Measurements from ENCODE around the gene CNTFR. TPM values are rescaled to one million over a fixed set of nuclear protein-coding genes. Genes with fewer than 3 reads are reported as not detected.

CNTFR gene
- total and polyA plus RNA-seq, 5 donors from 2014 or later = not detected

DNA sequence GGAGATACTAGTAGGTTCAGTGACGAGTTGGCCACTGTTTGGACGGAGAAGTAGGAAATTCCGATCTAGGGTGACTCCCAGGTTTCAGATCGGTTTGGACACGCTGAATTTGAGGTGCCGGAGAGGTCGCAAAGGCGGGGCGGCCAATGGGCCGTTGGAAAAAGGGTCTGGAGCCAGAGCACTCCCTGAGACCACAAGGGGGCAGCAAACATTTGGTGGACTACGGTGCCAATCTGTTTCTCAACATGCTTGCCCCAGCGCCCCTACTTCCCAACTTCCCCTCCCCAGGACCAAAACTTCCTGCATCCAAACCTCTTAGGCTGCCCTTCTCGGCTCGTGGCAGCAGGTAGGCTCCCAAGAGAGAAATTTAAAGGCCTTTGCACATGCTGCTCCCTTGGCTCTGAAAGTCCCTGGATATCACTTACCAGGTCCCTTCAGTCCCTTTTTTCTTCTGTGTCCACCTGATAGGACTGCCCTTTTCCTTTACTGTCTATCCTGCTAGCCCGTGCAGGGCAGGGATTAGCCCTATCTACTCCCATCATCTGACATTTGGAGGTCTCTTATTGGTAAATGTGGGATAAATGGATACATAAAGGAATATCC is 23.4 kb upstream of the CNTFR start:
- Mint-ChIP-seq H3K27me3 (peaks cover 7% of the 10 kb centered on the region), H3K27ac (peak overlapping the region; percentile 87 to 95 (median 91)), H3K9me3 (no peaks in the 10 kb centered on the region), H3K4me1 (peaks cover 0 to 29% (median 26%) of the 10 kb centered on the region in 4 donors), H3K36me3 (peaks cover 21% of the 10 kb centered on the region), H3K4me3 (peak overlapping the region; percentile 91 to 99 (median 91))
- peaks cover 24% of the 10 kb centered on the region for H3K4me1 ChIP-seq (ENCODE audit: control insufficient read depth, insufficient read depth, low read length, poor library complexity, severe bottlenecking)
- DNase-seq = peak; percentile 60 to 75 (median 66)
- ATAC-seq (ENCODE audit: low read depth in 2 of 2) = peak; percentile 30 to 41
- H3K27me3 ChIP-seq (ENCODE audit: control insufficient read depth, insufficient read depth, low read length) = no peaks in the 10 kb centered on the region
- peaks cover 30% of the 10 kb centered on the region for H3K36me3 ChIP-seq (ENCODE audit: control insufficient read depth, insufficient read depth, low read length)
- peak overlapping the region; percentile 77 for H3K4me3 ChIP-seq (ENCODE audit: low read depth, low read length)
- H3K9me3 ChIP-seq (ENCODE audit: control insufficient read depth in 2 of 2, low read length in 2 of 2) = no peaks in the 10 kb centered on the region
- peak overlapping the region; percentile 80 for H3K27ac ChIP-seq (ENCODE audit: insufficient read depth, low read length, poor library complexity, severe bottlenecking)

DNA sequence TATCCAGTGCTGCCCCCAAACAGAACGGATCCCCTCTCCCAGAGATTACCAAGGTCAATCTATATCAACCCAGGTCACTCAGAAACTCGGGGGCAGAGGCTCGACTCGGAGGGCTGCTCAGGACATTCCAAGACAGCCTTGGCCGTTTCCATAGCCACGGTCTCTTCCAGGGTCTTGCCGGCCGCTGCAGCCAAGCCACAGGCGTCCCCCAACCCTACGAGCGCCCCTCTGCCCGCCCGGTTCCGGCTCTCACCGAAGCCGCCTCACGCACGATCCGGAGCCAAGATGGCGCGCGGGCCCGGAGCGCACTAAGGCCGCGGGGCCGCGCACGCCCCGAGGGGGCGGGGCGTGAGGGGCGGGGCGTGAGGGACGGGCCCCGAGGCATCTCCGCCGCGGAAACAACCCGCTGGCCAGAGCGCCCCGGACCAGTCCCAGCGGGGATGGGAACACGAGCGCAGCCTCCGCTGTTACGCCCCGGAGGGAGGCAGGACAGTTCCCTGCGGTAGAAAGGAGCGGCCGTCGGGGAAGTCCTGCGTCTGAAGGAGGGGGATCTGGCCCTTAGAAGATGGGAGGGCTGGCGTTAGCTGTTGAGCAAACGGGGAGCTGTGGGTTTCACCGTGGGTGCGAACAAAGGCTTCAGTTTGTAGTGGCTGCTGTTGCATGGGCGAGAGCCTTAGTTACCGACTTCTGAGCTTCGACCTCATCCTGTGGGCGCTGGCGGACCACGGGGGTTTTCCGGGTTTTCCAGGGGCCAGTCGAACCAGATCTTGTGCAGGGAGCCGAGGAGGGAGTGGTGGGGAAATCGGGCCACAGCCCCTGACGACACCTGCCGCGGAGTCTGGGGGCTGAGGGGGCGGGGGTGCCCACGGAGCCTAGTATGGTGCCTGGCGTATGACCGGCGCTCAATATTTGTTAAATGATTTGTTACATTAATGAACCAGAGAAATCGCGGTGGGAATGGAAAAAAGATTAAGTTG is 22.6 kb upstream of the CNTFR start, which contains the start of gene RPP25L:
Gene RPP25L, minus strand, starts transcription at position 287 of the 977 bp plus-strand sequence. CDS start 801 bp downstream, outside the sequence.
- peak within 1 kb of the TSS; percentile 80 for H3K27ac ChIP-seq (ENCODE audit: insufficient read depth, low read length, poor library complexity, severe bottlenecking)
- H3K4me1 ChIP-seq (ENCODE audit: control insufficient read depth, insufficient read depth, low read length, poor library complexity, severe bottlenecking) = peaks cover 24% of the 10 kb centered on the region
- H3K4me3 Mint-ChIP-seq = peak within 1 kb of the TSS; percentile 91 to 99 (median 91)
- H3K9me3 ChIP-seq (ENCODE audit: control insufficient read depth in 2 of 2, low read length in 2 of 2) = no peaks in the 10 kb centered on the region
- H3K27me3 ChIP-seq (ENCODE audit: control insufficient read depth, insufficient read depth, low read length) = no peaks in the 10 kb centered on the region
- ATAC-seq (ENCODE audit: low read depth in 2 of 2) (peak; percentile 90 to 94), DNase-seq (peak; percentile 79 to 88 (median 86))
- peak within 1 kb of the TSS; percentile 87 to 95 (median 91) for H3K27ac Mint-ChIP-seq
- no peaks in the 10 kb centered on the region for H3K9me3 Mint-ChIP-seq
- H3K4me3 ChIP-seq (ENCODE audit: low read depth, low read length) = peak within 1 kb of the TSS; percentile 77
- peaks cover 0 to 29% (median 26%) of the 10 kb centered on the region in 4 donors for H3K4me1 Mint-ChIP-seq
- H3K36me3 ChIP-seq (ENCODE audit: control insufficient read depth, insufficient read depth, low read length) = peaks cover 23% of the 10 kb centered on the region
- H3K27me3 Mint-ChIP-seq = peaks cover 7% of the 10 kb centered on the region
- H3K36me3 Mint-ChIP-seq = peaks cover 21% of the 10 kb centered on the region

DNA sequence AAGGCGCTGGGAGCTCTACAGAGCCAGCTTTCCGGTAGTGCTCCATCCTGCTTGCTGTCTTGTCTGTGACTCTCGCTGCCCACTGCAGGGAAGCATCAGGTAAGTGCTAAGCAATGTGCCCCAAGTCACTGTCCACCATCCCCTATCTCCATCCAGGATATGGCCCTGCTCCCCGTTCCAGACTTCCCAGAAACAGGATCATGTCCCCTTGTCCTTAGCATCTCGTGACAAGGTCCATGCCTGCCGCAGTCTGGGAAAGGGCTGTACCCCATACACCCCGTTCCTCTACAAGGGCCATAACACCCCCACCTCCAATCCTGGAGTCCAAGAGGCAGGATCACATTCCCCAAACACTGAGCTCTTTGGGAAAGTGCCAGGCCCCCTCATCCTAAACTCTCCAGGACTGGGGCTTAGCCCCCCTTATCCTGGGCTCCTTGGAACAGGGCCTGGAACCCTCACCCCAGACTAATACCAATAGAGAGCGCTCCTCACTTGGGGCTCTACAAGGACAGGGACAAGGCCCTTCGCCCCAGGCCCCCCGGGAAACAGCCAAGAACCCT is 21.8 kb upstream of the CNTFR start:
- H3K36me3 Mint-ChIP-seq = peaks cover 16% of the 10 kb centered on the region
- no peaks in the 10 kb centered on the region for H3K9me3 Mint-ChIP-seq
- H3K27me3 Mint-ChIP-seq = peaks cover 7% of the 10 kb centered on the region
- peak overlapping the region; percentile 87 to 95 (median 91) for H3K27ac Mint-ChIP-seq
- no peak for ATAC-seq (ENCODE audit: low read depth in 2 of 2)
- DNase-seq = peak in 1 of 3 donors; percentile 25
- H3K4me3 Mint-ChIP-seq = peak overlapping the region; percentile 91 to 99 (median 91)
- peaks cover 0 to 26% (median 25%) of the 10 kb centered on the region in 4 donors for H3K4me1 Mint-ChIP-seq
- peak overlapping the region; percentile 75 for H3K4me3 ChIP-seq (ENCODE audit: low read depth, low read length)
- peaks cover 15% of the 10 kb centered on the region for H3K36me3 ChIP-seq (ENCODE audit: control insufficient read depth, insufficient read depth, low read length)
- no peaks in the 10 kb centered on the region for H3K9me3 ChIP-seq (ENCODE audit: control insufficient read depth in 2 of 2, low read length in 2 of 2)
- peaks cover 24% of the 10 kb centered on the region for H3K4me1 ChIP-seq (ENCODE audit: control insufficient read depth, insufficient read depth, low read length, poor library complexity, severe bottlenecking)
- peak overlapping the region; percentile 80 for H3K27ac ChIP-seq (ENCODE audit: insufficient read depth, low read length, poor library complexity, severe bottlenecking)
- H3K27me3 ChIP-seq (ENCODE audit: control insufficient read depth, insufficient read depth, low read length) = no peaks in the 10 kb centered on the region

- H3K36me3 Mint-ChIP-seq = peaks cover 13% of the 10 kb centered on the region
- peaks cover 24% of the 10 kb centered on the region for H3K4me1 ChIP-seq (ENCODE audit: control insufficient read depth, insufficient read depth, low read length, poor library complexity, severe bottlenecking)
These were observed 21.1 kb upstream of the CNTFR start for GRCh38 chr9:34610434-34611206.

DNA sequence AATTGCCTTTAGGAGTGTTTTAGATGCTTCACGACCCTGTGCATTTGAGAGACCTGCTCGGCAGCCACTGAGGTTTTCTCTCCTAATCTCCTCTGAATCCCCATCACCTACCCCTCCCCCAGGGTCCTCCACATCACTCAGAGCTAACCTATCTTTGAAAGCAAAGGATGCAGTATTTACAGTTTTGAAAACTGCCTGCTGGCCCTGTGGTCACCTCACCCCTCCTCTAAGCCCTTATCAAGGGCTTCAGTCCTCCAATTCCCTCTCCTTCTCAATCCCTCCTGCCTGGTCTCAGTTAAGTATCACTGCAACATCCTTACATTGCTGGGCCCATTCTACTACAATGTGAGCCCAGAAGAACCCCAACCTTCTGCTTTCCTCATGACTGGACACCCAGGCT is 17.8 kb upstream of the CNTFR start:
- Mint-ChIP-seq H3K27ac (no peak overlapping the region), H3K4me1 (peaks cover 0 to 18% (median 16%) of the 10 kb centered on the region in 4 donors), H3K27me3 (peaks cover 7% of the 10 kb centered on the region), H3K36me3 (no peaks in the 10 kb centered on the region), H3K4me3 (no peak overlapping the region), H3K9me3 (no peaks in the 10 kb centered on the region)
- ATAC-seq (ENCODE audit: low read depth in 2 of 2) (no peak), DNase-seq (no peak)
- no peaks in the 10 kb centered on the region for H3K36me3 ChIP-seq (ENCODE audit: control insufficient read depth, insufficient read depth, low read length)
- no peak overlapping the region for H3K4me3 ChIP-seq (ENCODE audit: low read depth, low read length)
- no peak overlapping the region for H3K27ac ChIP-seq (ENCODE audit: insufficient read depth, low read length, poor library complexity, severe bottlenecking)
- no peaks in the 10 kb centered on the region for H3K9me3 ChIP-seq (ENCODE audit: control insufficient read depth in 2 of 2, low read length in 2 of 2)
- H3K4me1 ChIP-seq (ENCODE audit: control insufficient read depth, insufficient read depth, low read length, poor library complexity, severe bottlenecking) = peaks cover 15% of the 10 kb centered on the region
- H3K27me3 ChIP-seq (ENCODE audit: control insufficient read depth, insufficient read depth, low read length) = no peaks in the 10 kb centered on the region

More at GRCh38 chr9:34610434-34611206, 21.1 kb upstream of the CNTFR start:
- Histone ChIP-seq H3K9me3 (ENCODE audit: control insufficient read depth in 2 of 2, low read length in 2 of 2) (no peaks in the 10 kb centered on the region), H3K4me3 (ENCODE audit: low read depth, low read length) (peak overlapping the region; percentile 75), H3K27ac (ENCODE audit: insufficient read depth, low read length, poor library complexity, severe bottlenecking) (no peak overlapping the region), H3K27me3 (ENCODE audit: control insufficient read depth, insufficient read depth, low read length) (no peaks in the 10 kb centered on the region), H3K36me3 (ENCODE audit: control insufficient read depth, insufficient read depth, low read length) (peaks cover 9% of the 10 kb centered on the region)
- Mint-ChIP-seq H3K27ac (peak overlapping the region in 2 of 3 donors; percentile 53 to 63), H3K4me3 (peak overlapping the region; percentile 79 to 99 (median 91)), H3K9me3 (no peaks in the 10 kb centered on the region), H3K27me3 (peaks cover 7% of the 10 kb centered on the region), H3K4me1 (peaks cover 0 to 26% (median 24%) of the 10 kb centered on the region in 4 donors)
- no peak for ATAC-seq (ENCODE audit: low read depth in 2 of 2)
- no peak for DNase-seq

GRCh38 chr9:34606905-34607304 is 17.4 kb upstream of the CNTFR start:
- no peaks in the 10 kb centered on the region for H3K9me3 ChIP-seq (ENCODE audit: control insufficient read depth in 2 of 2, low read length in 2 of 2)
- no peak overlapping the region for H3K4me3 Mint-ChIP-seq
- H3K36me3 Mint-ChIP-seq = no peaks in the 10 kb centered on the region
- no peak for DNase-seq
- H3K27me3 Mint-ChIP-seq = peaks cover 5% of the 10 kb centered on the region
- H3K4me1 ChIP-seq (ENCODE audit: control insufficient read depth, insufficient read depth, low read length, poor library complexity, severe bottlenecking) = peaks cover 14% of the 10 kb centered on the region
- no peaks in the 10 kb centered on the region for H3K36me3 ChIP-seq (ENCODE audit: control insufficient read depth, insufficient read depth, low read length)
- no peaks in the 10 kb centered on the region for H3K9me3 Mint-ChIP-seq
- ATAC-seq (ENCODE audit: low read depth in 2 of 2) = no peak
- no peaks in the 10 kb centered on the region for H3K27me3 ChIP-seq (ENCODE audit: control insufficient read depth, insufficient read depth, low read length)
- H3K4me3 ChIP-seq (ENCODE audit: low read depth, low read length) = no peak overlapping the region
- H3K4me1 Mint-ChIP-seq = peaks cover 0 to 16% (median 14%) of the 10 kb centered on the region in 4 donors
- no peak overlapping the region for H3K27ac ChIP-seq (ENCODE audit: insufficient read depth, low read length, poor library complexity, severe bottlenecking)
- no peak overlapping the region for H3K27ac Mint-ChIP-seq

DNA sequence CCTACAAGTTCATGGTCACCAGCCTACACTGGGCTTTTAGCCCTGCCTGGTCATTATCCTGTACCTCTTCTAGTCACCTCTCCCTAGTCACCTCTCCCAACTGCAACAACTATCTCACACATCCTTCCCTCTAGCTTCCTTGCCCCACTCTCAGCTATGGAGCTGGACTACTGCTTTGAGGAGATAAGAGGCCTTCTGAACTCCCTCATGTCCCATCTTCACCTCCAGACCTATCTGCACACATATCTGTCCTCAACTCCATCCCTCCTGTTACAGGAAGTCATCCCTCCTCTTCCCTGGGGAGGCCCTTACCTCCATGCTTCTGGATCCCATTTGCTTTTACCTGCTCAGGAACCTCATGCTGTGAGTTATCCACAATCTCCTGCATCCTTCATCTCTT is 16.7 kb upstream of the CNTFR start:
- H3K36me3 Mint-ChIP-seq = no peaks in the 10 kb centered on the region
- H3K4me3 Mint-ChIP-seq = no peak overlapping the region
- no peak for ATAC-seq (ENCODE audit: low read depth in 2 of 2)

More for the DNA sequence above, 16.7 kb upstream of the CNTFR start:
- H3K27ac Mint-ChIP-seq = no peak overlapping the region
- H3K4me1 Mint-ChIP-seq = peaks cover 0 to 11% (median 8%) of the 10 kb centered on the region in 4 donors
- DNase-seq = no peak
- H3K9me3 Mint-ChIP-seq = no peaks in the 10 kb centered on the region
- Histone ChIP-seq H3K27ac (ENCODE audit: insufficient read depth, low read length, poor library complexity, severe bottlenecking) (no peak overlapping the region), H3K4me3 (ENCODE audit: low read depth, low read length) (no peak overlapping the region), H3K9me3 (ENCODE audit: control insufficient read depth in 2 of 2, low read length in 2 of 2) (no peaks in the 10 kb centered on the region), H3K27me3 (ENCODE audit: control insufficient read depth, insufficient read depth, low read length) (no peaks in the 10 kb centered on the region), H3K4me1 (ENCODE audit: control insufficient read depth, insufficient read depth, low read length, poor library complexity, severe bottlenecking) (peaks cover 7% of the 10 kb centered on the region), H3K36me3 (ENCODE audit: control insufficient read depth, insufficient read depth, low read length) (no peaks in the 10 kb centered on the region)
- peaks cover 5% of the 10 kb centered on the region for H3K27me3 Mint-ChIP-seq

Measured in CD4-positive, CD25-positive, alpha-beta regulatory T cell (primary cell).